ENCODE results near the gene NXN. TPM values are rescaled to one million over a fixed set of nuclear protein-coding genes. Genes with fewer than 3 reads are reported as not detected.
"Not testable (repeated sequence)": the region's sequence is repeated elsewhere in the genome, so short reads cannot be mapped to it uniquely, and the experiment has no call there.

Gene NXN
- total RNA-seq, 4 donors from 2014 or later = 11.3 to 51.6 (median 31.8) TPM

DNA sequence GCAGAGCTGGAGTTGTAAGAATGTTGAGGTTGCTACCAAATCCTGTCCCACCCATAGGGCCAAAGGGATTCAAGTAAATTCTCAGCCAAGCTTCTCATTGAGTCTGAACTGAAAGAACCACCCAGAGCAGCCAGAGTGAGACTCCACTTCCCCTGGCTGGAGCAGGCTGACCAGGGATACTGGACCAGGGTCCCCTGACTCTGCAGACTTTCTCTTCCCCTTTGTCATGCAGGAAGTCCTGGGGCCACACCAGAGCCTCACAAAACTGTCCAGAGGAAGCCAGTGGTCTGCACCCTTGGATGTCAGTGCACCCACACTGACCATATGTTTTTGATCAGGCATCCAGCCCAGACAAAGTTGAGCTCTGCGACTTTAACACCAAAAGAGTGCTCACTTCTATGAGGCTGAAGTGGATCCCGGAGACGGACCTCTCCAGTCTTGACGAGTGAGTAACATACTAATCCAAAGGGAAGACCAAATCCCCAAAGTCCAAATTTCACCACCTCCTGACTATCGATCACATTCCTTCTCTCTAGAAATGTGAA, 4.1 kb downstream of the NXN start:
- no peak overlapping the region for H3K4me3 ChIP-seq (ENCODE audit: low read depth, poor library complexity, severe bottlenecking)
- WGBS, 2 donors = 48 to 61% methylated on average over 5 of the region's 5 CpGs
- DNase-seq (ENCODE audit: low spot score in 2 of 2) = no peak
- intact Hi-C loops (cut with DNase I; ENCODE audit: low total_unique reads) = no loop called here
- TF ChIP-seq, protein P1, sequence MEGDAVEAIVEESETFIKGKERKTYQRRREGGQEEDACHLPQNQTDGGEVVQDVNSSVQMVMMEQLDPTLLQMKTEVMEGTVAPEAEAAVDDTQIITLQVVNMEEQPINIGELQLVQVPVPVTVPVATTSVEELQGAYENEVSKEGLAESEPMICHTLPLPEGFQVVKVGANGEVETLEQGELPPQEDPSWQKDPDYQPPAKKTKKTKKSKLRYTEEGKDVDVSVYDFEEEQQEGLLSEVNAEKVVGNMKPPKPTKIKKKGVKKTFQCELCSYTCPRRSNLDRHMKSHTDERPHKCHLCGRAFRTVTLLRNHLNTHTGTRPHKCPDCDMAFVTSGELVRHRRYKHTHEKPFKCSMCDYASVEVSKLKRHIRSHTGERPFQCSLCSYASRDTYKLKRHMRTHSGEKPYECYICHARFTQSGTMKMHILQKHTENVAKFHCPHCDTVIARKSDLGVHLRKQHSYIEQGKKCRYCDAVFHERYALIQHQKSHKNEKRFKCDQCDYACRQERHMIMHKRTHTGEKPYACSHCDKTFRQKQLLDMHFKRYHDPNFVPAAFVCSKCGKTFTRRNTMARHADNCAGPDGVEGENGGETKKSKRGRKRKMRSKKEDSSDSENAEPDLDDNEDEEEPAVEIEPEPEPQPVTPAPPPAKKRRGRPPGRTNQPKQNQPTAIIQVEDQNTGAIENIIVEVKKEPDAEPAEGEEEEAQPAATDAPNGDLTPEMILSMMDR (IDR thresholded peaks at IDR 0.05) = no peak
- TF ChIP-seq POLR2A (IDR thresholded peaks at IDR 0.05) = no peak

DNA sequence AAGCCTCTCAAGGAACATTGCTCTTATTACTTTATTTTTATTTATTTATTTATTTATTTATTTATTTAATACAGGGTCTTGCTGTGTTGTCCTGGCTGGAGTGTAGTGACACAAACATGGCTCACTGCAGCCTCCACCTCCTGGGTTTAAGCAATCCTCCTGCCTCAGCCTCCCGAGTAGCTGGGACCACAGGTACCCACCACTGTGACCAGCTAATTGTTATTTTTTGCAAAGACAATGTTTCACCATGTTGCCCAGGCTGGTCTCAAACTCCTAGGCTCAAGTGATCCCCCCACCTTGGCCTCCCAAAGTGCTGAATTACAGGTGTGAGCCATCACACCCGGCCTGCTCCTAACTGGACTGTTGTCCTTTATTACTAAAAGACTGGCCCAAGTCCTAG, 4.8 kb downstream of the NXN start:
- DNase-seq (ENCODE audit: low spot score in 2 of 2); H3K4me3 ChIP-seq (ENCODE audit: low read depth, poor library complexity, severe bottlenecking); intact Hi-C loops (cut with DNase I; ENCODE audit: low total_unique reads): not testable (repeated sequence)
- WGBS, 2 donors = 70 to 71% methylated on average over 2 of the region's 2 CpGs

DNA sequence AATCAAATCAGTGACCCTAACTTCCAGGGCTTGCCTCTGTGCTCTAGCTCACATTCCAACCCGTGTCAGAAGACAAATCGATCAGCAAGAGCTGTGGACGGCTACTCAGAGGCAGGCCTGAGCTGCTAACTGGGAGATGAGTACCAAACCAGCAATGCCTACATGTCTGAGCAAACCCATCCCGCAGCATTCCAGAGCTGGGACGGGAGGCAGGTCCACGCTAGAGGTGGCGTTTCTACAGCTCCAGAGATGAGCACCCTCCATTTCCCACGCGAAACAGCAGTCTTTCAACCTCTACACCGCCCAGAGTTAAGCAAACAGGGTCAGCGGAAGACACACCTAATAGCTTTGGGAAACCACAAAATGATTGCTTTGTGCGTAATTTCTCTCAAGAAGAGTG, 6.5 kb downstream of the NXN start:
- no peak for DNase-seq (ENCODE audit: low spot score in 2 of 2)
- intact Hi-C loops (cut with DNase I; ENCODE audit: low total_unique reads) = no loop called here
- 62 to 80% methylated on average over 12 of the region's 12 CpGs for WGBS, 2 donors
- TF ChIP-seq, protein P1 (IDR thresholded peaks at IDR 0.05) = no peak
- TF ChIP-seq POLR2A (IDR thresholded peaks at IDR 0.05) = no peak
- no peak overlapping the region for H3K4me3 ChIP-seq (ENCODE audit: low read depth, poor library complexity, severe bottlenecking)

DNA sequence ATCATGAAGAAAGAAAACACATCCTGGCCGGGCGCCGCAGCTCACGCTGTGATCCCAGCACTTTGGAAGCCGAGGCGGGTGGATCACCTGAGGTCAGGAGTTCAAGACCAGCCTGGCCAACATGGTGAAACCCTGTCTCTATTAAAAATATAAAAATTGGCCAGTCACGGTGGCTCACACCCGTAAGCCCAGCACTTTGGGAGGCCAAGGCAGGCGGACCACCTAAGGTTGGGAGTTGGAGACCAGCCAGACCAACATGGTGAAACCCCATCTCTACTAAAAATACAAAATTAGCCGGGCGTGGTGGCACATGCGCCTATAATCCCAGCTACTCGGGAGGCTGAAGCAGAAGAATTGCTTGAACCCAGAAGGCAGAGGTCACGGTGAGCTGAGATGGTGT, 7.7 kb downstream of the NXN start:
- 91 to 95% methylated on average over 14 of the region's 14 CpGs for WGBS, 2 donors

DNA sequence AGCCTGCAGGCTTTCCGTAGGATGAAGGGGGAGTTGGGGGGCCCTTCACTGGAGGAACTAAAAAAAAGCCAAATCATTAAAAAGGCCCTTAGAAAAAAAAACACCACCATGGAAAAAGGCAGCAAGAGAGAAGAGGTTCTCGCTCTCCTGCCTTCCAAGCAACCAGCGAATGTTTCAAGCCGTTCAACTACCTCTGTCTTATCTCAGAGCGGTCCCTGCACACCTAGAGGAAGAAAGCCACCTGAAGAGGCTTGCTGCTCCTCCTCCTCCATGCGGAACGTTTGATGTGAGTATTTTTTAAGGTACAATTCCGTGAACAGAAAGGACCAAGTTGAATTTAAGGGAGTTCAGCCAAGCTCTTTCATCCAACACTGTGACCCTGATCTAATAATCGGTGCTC, 9.2 kb downstream of the NXN start:
- intact Hi-C loops (cut with DNase I; ENCODE audit: low total_unique reads) = no loop called here
- DNase-seq (ENCODE audit: low spot score in 2 of 2) = no peak
- 80 to 85% methylated on average over 9 of the region's 9 CpGs for WGBS, 2 donors
- no peak for TF ChIP-seq POLR2A (IDR thresholded peaks at IDR 0.05)
- TF ChIP-seq, protein P1 (IDR thresholded peaks at IDR 0.05) = no peak
- no peak overlapping the region for H3K4me3 ChIP-seq (ENCODE audit: low read depth, poor library complexity, severe bottlenecking)

More for the DNA sequence above, 7.7 kb downstream of the NXN start:
- intact Hi-C loops (cut with DNase I; ENCODE audit: low total_unique reads); DNase-seq (ENCODE audit: low spot score in 2 of 2); H3K4me3 ChIP-seq (ENCODE audit: low read depth, poor library complexity, severe bottlenecking): not testable (repeated sequence)

DNA sequence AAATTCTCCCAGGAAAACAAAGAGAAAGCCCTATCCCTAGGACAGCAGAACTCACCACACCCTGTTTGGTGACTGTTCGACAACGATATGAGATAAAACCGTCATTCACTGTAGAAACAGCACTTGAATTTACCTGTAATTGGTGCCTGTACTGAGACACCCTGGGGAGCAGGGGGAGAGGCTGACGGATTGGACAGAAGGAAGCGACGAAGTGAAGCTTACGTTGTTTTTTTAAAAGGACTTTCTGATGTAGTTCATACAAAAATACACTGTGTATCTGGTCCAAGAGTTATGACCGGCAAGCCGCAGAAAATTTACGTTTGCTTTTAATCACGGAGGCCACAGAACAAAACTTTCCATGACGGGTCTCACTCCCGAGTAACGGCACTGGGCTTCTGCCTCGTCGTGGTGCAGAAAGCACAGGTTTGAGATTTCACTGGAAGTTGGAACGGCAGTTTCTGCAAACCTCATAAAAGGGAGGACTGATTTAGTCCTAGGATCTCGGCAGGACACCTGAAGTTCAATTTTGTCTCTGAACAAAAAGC, 9.7 kb downstream of the NXN start:
- TF ChIP-seq, protein P1 (IDR thresholded peaks at IDR 0.05) = no peak
- no peak for TF ChIP-seq POLR2A (IDR thresholded peaks at IDR 0.05)
- no peak for DNase-seq (ENCODE audit: low spot score in 2 of 2)
- 55 to 57% methylated on average over 18 of the region's 18 CpGs for WGBS, 2 donors
- intact Hi-C loops (cut with DNase I; ENCODE audit: low total_unique reads) = no loop called here
- no peak overlapping the region for H3K4me3 ChIP-seq (ENCODE audit: low read depth, poor library complexity, severe bottlenecking)
